ENCODE results near the gene THOP1. TPM values are rescaled to one million over a fixed set of nuclear protein-coding genes. Genes with fewer than 3 reads are reported as not detected.

Gene THOP1
- total and polyA plus RNA-seq, 9 donors, result 11.3 to 54.7 (median 39.5) TPM

DNA sequence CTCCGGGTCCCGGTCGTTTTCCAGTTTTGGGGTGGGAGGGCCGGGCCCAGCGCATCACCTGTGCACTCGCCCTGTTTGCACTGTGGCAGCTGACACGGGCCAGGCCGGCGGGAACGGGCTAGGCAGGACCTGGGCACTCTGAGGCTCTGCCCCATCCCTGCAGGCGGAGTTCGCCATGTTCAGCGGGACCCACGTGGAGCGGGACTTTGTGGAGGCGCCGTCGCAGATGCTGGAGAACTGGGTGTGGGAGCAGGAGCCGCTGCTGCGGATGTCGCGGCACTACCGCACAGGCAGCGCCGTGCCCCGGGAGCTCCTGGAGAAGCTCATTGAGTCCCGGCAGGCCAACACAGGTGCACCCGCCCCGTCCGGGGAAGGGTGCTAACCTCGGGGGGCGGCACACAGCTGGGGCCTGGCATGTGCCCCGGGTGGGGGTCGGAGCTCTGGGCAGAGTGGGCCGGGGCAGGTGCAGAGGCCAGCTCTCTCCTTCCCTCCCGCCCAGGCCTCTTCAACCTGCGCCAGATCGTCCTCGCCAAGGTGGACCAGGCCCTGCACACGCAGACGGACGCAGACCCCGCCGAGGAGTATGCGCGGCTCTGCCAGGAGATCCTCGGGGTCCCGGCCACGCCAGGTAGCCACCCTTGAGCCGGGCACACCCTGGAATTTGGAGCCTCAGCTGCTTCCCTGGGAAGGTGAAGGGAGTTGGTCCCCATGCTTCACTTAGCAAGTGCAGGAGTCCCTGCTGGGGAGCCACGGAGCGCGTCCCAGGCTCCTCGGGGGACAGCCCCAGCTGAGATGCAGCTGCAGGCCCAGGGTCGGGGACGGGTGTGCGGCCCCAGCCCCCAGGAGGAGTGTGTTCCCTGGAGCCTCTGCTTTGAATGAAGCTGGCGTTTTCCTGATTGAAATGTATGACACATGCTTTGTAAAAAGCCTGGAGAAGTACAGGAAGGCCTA, 25.1 kb downstream of the THOP1 start:
- TF ChIP-seq, protein P1, sequence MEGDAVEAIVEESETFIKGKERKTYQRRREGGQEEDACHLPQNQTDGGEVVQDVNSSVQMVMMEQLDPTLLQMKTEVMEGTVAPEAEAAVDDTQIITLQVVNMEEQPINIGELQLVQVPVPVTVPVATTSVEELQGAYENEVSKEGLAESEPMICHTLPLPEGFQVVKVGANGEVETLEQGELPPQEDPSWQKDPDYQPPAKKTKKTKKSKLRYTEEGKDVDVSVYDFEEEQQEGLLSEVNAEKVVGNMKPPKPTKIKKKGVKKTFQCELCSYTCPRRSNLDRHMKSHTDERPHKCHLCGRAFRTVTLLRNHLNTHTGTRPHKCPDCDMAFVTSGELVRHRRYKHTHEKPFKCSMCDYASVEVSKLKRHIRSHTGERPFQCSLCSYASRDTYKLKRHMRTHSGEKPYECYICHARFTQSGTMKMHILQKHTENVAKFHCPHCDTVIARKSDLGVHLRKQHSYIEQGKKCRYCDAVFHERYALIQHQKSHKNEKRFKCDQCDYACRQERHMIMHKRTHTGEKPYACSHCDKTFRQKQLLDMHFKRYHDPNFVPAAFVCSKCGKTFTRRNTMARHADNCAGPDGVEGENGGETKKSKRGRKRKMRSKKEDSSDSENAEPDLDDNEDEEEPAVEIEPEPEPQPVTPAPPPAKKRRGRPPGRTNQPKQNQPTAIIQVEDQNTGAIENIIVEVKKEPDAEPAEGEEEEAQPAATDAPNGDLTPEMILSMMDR (IDR thresholded peaks at IDR 0.05), result no peak
- TF ChIP-seq POLR2A (IDR thresholded peaks at IDR 0.05) (no peak), EP300 (IDR thresholded peaks at IDR 0.05) (no peak)
- Histone ChIP-seq H3K27me3 (no peaks in the 10 kb centered on the region), H3K36me3 (no peaks in the 10 kb centered on the region), H3K4me3 (no peak overlapping the region), H3K27ac (no peak overlapping the region), H3K9me3 (no peaks in the 10 kb centered on the region), H3K4me1 (ENCODE audit: insufficient read depth) (no peaks in the 10 kb centered on the region)
- no peak for DNase-seq
- WGBS, 3 donors, result 92 to 93% (median 93%) methylated on average over 53 to 58 of the region's 58 CpGs
- intact Hi-C loops (cut with DNase I), result no loop called here

DNA sequence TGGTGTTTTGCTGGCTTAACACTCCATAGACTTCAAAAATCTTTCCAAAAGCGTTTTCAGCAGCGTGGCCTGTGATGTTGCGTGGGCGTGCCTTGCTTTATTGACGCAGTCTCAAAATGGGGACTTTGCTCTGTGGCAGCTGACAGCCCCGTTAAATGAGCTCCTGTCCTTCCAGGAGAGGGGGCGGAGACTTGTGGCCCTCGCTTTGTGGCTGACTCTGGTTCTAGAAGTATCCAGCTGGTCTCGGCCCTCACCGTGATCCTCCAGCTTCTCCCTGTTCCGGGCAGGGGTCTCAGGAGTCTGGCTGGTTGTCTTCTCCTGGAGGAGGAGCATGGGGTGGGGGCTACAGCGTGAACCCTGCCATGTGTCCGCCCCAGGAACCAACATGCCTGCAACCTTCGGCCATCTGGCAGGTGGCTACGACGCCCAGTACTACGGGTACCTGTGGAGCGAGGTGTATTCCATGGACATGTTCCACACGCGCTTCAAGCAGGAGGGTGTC, 26.0 kb downstream of the THOP1 start:
- no peaks in the 10 kb centered on the region for H3K36me3 ChIP-seq
- intact Hi-C loops (cut with DNase I), result no loop called here
- no peaks in the 10 kb centered on the region for H3K4me1 ChIP-seq (ENCODE audit: insufficient read depth)
- H3K27ac ChIP-seq, result no peak overlapping the region
- DNase-seq, result no peak
- H3K4me3 ChIP-seq, result no peak overlapping the region
- 94 to 96% (median 95%) methylated on average over 20 of the region's 20 CpGs for WGBS, 3 donors
- TF ChIP-seq POLR2A (IDR thresholded peaks at IDR 0.05), result no peak
- no peak for TF ChIP-seq EP300 (IDR thresholded peaks at IDR 0.05)
- TF ChIP-seq, protein P1 (IDR thresholded peaks at IDR 0.05), result no peak
- no peaks in the 10 kb centered on the region for H3K27me3 ChIP-seq
- H3K9me3 ChIP-seq, result no peaks in the 10 kb centered on the region

DNA sequence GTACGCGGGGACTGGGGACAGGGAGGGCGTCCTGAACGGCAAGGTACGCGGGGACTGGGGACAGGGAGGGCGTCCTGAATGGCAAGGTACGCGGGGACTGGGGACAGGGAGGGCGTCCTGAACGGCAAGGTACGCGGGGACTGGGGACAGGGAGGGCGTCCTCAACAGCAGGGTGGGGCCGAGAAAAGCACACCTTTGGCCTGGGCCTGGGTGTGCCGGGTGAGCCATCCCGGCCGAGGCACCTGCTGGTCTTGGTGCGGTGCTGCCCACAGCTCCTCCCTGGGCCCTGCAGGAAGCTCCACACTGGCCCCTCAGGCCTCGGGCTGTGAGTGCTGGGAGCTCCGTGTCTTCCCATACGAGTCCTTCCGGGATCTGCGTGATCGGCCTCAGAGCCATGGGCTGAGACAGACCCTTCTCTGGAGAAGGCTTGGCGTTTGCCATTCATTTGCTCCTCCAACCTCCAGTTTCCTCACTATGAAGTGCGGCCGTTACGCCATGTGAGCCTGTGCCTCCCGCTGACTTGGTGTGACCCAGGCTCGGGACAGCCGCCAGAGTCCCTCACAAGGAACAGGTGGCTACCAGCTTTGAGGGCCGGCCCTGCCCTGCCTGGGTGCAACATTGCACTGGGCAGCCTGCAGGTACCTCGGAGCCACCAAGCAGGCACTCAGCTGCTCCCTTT, 26.6 kb downstream of the THOP1 start:
- WGBS, 3 donors, result 87 to 90% (median 88%) methylated on average over 31 to 34 of the region's 34 CpGs
- intact Hi-C loops (cut with DNase I), result no loop called here
- TF ChIP-seq POLR2A (IDR thresholded peaks at IDR 0.05) (no peak), EP300 (IDR thresholded peaks at IDR 0.05) (no peak)
- TF ChIP-seq, protein P1 (IDR thresholded peaks at IDR 0.05), result no peak
- no peaks in the 10 kb centered on the region for H3K36me3 ChIP-seq
- no peak overlapping the region for H3K4me3 ChIP-seq
- H3K27ac ChIP-seq, result no peak overlapping the region
- no peaks in the 10 kb centered on the region for H3K9me3 ChIP-seq
- no peaks in the 10 kb centered on the region for H3K27me3 ChIP-seq
- H3K4me1 ChIP-seq (ENCODE audit: insufficient read depth), result no peaks in the 10 kb centered on the region
- DNase-seq, result no peak

DNA sequence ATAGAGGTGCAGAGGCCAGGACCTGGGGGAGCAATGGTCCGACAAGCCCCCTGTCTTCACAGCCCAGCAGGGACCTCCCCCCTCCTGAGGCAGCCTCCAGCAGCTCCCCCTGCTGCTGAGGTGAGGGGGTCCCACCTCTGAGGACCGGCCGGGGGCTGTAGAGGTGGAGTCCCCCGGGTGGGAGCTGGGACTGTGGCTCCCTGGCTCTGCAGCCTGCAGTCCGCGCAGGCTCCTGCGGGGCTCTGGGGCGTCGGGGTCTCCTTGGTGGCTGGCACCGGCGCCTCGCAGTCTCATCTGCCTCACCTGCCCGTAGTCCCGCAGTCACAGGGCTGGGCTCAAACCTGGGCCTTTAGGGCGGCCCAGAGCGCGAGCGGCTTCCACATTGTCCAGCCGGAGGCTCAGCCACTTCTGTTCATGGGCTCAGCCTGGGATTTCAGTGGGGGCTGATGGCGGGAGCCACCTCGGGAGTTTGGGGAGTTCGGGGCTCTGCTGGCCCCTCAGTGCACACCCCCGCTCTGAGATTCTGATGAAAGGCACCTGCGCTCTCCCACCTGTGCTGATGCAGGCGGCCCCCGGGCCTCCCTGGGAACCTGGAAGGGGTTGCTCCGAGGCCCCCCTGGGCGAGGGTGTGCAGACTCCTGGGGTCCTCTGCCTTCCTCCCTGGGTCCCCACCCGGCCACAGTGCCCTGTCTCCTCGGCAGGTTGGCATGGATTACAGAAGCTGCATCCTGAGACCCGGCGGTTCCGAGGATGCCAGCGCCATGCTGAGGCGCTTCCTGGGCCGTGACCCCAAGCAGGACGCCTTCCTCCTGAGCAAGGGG, 27.3 kb downstream of the THOP1 start:
- no peak overlapping the region for H3K27ac ChIP-seq
- no peaks in the 10 kb centered on the region for H3K36me3 ChIP-seq
- H3K27me3 ChIP-seq, result no peaks in the 10 kb centered on the region
- WGBS, 3 donors, result 91 to 95% (median 93%) methylated on average over 27 to 37 of the region's 37 CpGs
- no peak for TF ChIP-seq EP300 (IDR thresholded peaks at IDR 0.05)
- TF ChIP-seq, protein P1 (IDR thresholded peaks at IDR 0.05), result no peak
- TF ChIP-seq POLR2A (IDR thresholded peaks at IDR 0.05), result no peak
- no peaks in the 10 kb centered on the region for H3K4me1 ChIP-seq (ENCODE audit: insufficient read depth)
- no peak overlapping the region for H3K4me3 ChIP-seq
- H3K9me3 ChIP-seq, result no peaks in the 10 kb centered on the region
- intact Hi-C loops (cut with DNase I), result no loop called here
- DNase-seq, result no peak

Data from ovary (tissue), 9 donors.